SK-N-SH (cell line): ENCODE data around the gene FGFRL1. TPM values are rescaled to one million over a fixed set of nuclear protein-coding genes. Genes with fewer than 3 reads are reported as not detected.

ENCODE experiments used
- CTCF ChIA-PET: fragments of 300-600, 350-600 bp; formaldehyde crosslinking; extraction: SDS; loops from one replicate; lab custom pipeline; 2021; lab: Yijun Ruan, JAX
- POLR2A ChIA-PET: fragments of 350-600 bp; sonication (Branson Sonifier 250); formaldehyde crosslinking; extraction: SDS; loops from one replicate; lab custom pipeline; 2020; ENCODE audit warnings: antibody characterized with exemption, inconsistent platforms; lab: Yijun Ruan, JAX
- DNase-seq: peaks from one replicate; pipeline ENCODE4 v3.0.0; 2012
- H2AFZ ChIP-seq: fragments of 200-600 bp; sonication (generic); 2 replicates; pipeline ENCODE4 v1.8.1; 2016; ENCODE audit warnings: antibody characterized with exemption, mild to moderate bottlenecking, low read depth
- H3F3A ChIP-seq: fragments of 200-600 bp; sonication (generic); replicated peaks from 2 replicates; pipeline ENCODE3; 2016; ENCODE audit warnings: antibody characterized with exemption, mild to moderate bottlenecking; ENCODE audit not compliant: insufficient read depth
- H3K27ac ChIP-seq, 2 experiments: fragments of 200-500 bp in 1 of 2; fragments of 200-600 bp in 1 of 2; sonication (Bioruptor generic) in 1 of 2; sonication (generic), shearing (Covaris generic) in 1 of 2; 2 replicates each; pipeline versions ENCODE4 v1.5.1 to v1.6.1; 2014 to 2016; ENCODE audit warnings: low read depth in 2 of 2, inconsistent platforms in 1 of 2, low read length in 1 of 2, mild to moderate bottlenecking in 1 of 2, mixed read lengths in 1 of 2
- H3K27me3 ChIP-seq: fragments of 200-600 bp; sonication (generic), shearing (Covaris generic); 2 replicates; pipeline ENCODE4 v1.6.1; 2016; ENCODE audit warnings: mixed run types; ENCODE audit not compliant: insufficient read depth
- H3K36me3 ChIP-seq, 2 experiments: fragments of 200-500 bp in 1 of 2; fragments of 200-600 bp in 1 of 2; sonication (Bioruptor generic) in 1 of 2; sonication (generic) in 1 of 2; replicated peaks in 1 of 2; 2 replicates each; pipeline versions ENCODE3 to v1.5.1; 2014 to 2016; ENCODE audit warnings: low read length in 1 of 2, mild to moderate bottlenecking in 1 of 2; ENCODE audit not compliant: insufficient read depth in 2 of 2, control insufficient read depth in 1 of 2
- H3K4me1 ChIP-seq, 2 experiments: fragments of 200-500 bp in 1 of 2; fragments of 200-600 bp in 1 of 2; sonication (Bioruptor generic) in 1 of 2; sonication (generic), shearing (Covaris generic) in 1 of 2; 2 replicates each; pipeline versions ENCODE4 v1.5.1 to v1.6.1; 2014 to 2016; ENCODE audit warnings: low read depth in 1 of 2, low read length in 1 of 2, mixed run types in 1 of 2; ENCODE audit not compliant: insufficient read depth in 2 of 2, control insufficient read depth in 1 of 2
- H3K4me2 ChIP-seq: fragments of 200-600 bp; sonication (generic), shearing (Covaris generic); 2 replicates; pipeline ENCODE4 v1.6.1; 2017; ENCODE audit warnings: mixed run types
- H3K4me3 ChIP-seq, 2 experiments: fragments of 200-500 bp in 1 of 2; fragments of 200-600 bp in 1 of 2; sonication (Bioruptor generic) in 1 of 2; sonication (generic), shearing (Covaris generic) in 1 of 2; 2 replicates each; pipeline versions ENCODE4 v1.5.1 to v1.8.1; 2014 to 2016; ENCODE audit warnings: low read depth in 2 of 2, inconsistent platforms in 1 of 2, low read length in 1 of 2, mild to moderate bottlenecking in 1 of 2, mixed read lengths in 1 of 2, moderate library complexity in 1 of 2
- H3K79me2 ChIP-seq: fragments of 200-600 bp; sonication (generic); 2 replicates; pipeline ENCODE4 v1.8.1; 2017; ENCODE audit warnings: mild to moderate bottlenecking; ENCODE audit not compliant: insufficient read depth
- H3K9ac ChIP-seq: fragments of 200-600 bp; sonication (generic); 2 replicates; pipeline ENCODE4 v1.6.1; 2017; ENCODE audit warnings: mixed run types
- H3K9me2 ChIP-seq: fragments of 200-600 bp; sonication (generic); 2 replicates; pipeline ENCODE4 v1.6.1; 2017; ENCODE audit warnings: mixed run types
- H3K9me3 ChIP-seq: fragments of 200-600 bp; sonication (generic); 2 replicates; pipeline ENCODE4 v1.6.1; 2017; ENCODE audit warnings: mixed run types, mild to moderate bottlenecking, moderate library complexity
- H4K20me1 ChIP-seq: fragments of 200-600 bp; sonication (generic); 2 replicates; pipeline ENCODE4 v1.6.1; 2017; ENCODE audit warnings: mild to moderate bottlenecking, mixed run types; ENCODE audit not compliant: insufficient read depth
- EZH2phosphoT487 ChIP-seq: fragments of 200-600 bp; sonication (generic); IDR thresholded peaks from 2 replicates; pipeline ENCODE4 v1.6.1; 2017; ENCODE audit warnings: low read depth, mixed run types, mild to moderate bottlenecking, antibody characterized with exemption, moderate library complexity, borderline replicate concordance
- FOXJ3 ChIP-seq: sonication (generic); formaldehyde crosslinking; IDR thresholded peaks from 2 replicates; pipeline ENCODE4 v1.5.1; 2020; ENCODE audit warnings: mild to moderate bottlenecking, missing genetic modification reagents
- GABPA ChIP-seq: IDR thresholded peaks from 2 replicates; pipeline ENCODE4 v1.4.0; 2012; ENCODE audit warnings: low read depth, mild to moderate bottlenecking
- GATA2 ChIP-seq: sonication (generic); formaldehyde crosslinking; IDR thresholded peaks from 2 replicates; pipeline ENCODE4 v1.5.0; 2020; ENCODE audit warnings: mild to moderate bottlenecking, missing genetic modification reagents
- IRF3 ChIP-seq: fragments of 150-350 bp; IDR thresholded peaks from 2 replicates; pipeline ENCODE4 v1.6.1; 2016; ENCODE audit warnings: mild to moderate bottlenecking, low read depth, low read length
- JUND ChIP-seq: IDR thresholded peaks from 2 replicates; pipeline ENCODE4 v1.4.0; 2012
- NFIC ChIP-seq: IDR thresholded peaks from 2 replicates; pipeline ENCODE4 v1.4.0; 2012; ENCODE audit warnings: borderline replicate concordance
- RCOR1 ChIP-seq: fragments of 150-350 bp; IDR thresholded peaks from 2 replicates; pipeline ENCODE4 v1.6.1; 2017; ENCODE audit warnings: antibody characterized with exemption, low read length
- REST ChIP-seq: IDR thresholded peaks from 2 replicates; pipeline ENCODE4 v1.6.1; 2012; ENCODE audit warnings: mild to moderate bottlenecking, low read depth, low read length, moderate library complexity
- RXRA ChIP-seq: IDR thresholded peaks from 2 replicates; pipeline ENCODE4 v1.4.0; 2012; ENCODE audit warnings: low read depth, mild to moderate bottlenecking, borderline replicate concordance
- SIN3A ChIP-seq: IDR thresholded peaks from 2 replicates; pipeline ENCODE4 v1.6.1; 2012; ENCODE audit warnings: low read depth, mild to moderate bottlenecking, low read length, moderate library complexity, borderline replicate concordance
- USF2 ChIP-seq: fragments of 150-350 bp; IDR thresholded peaks from 2 replicates; pipeline ENCODE4 v1.6.1; 2017; ENCODE audit warnings: antibody characterized with exemption, low read length, low read depth, borderline replicate concordance
- WGBS: methylation state at CpG from one replicate; pipeline ENCODE4 v1.1.6; 2017; ENCODE audit warnings: low lambda C conversion rate; 5-methylcytosine and 5-hydroxymethylcytosine counted together
- polyA plus RNA-seq, 3 experiments: library from polyadenylated mRNA; depleted of rRNA; stranded (reverse); fragments of >200 nt; gene quantifications; 2 replicates each; pipeline ENCODE4 v1.2.3, GENCODE V29; 2012

Gene FGFRL1
- polyA plus RNA-seq, 1 of the 3 experiments (the other 2 are of a cell fraction): 22.5 TPM

GRCh38 chr4:982291-982690, 29.1 kb upstream of the FGFRL1 start:
- Histone ChIP-seq H2AFZ (no peak overlapping the region), H3K79me2 (no peaks in the 10 kb centered on the region; the same call in 1 of the 2 replicates), H3K4me2 (no peak overlapping the region), H3K27ac (no peak overlapping the region), H3K9me2 (no peaks in the 10 kb centered on the region), H3K27me3 (no peaks in the 10 kb centered on the region), H3F3A (no peaks in the 10 kb centered on the region), H3K9me3 (no peaks in the 10 kb centered on the region), H3K4me3 (no peak overlapping the region), H3K36me3 (no peaks in the 10 kb centered on the region), H3K4me1 (peaks cover 6 to 10% of the 10 kb centered on the region in 2 experiments; a peak in 2 of 4 replicates), H3K9ac (no peak overlapping the region), H4K20me1 (no peaks in the 10 kb centered on the region)
- ChIA-PET CTCF (no interaction called here), POLR2A (no interaction called here)
- TF ChIP-seq NFIC (no peak), EZH2phosphoT487 (no peak), USF2 (no peak), GATA2 (no peak), RCOR1 (no peak), RXRA (no peak), IRF3 (no peak), JUND (no peak), GABPA (no peak), SIN3A (no peak), REST (no peak)
- no peak for DNase-seq
- no CpG with 5 or more reads among the region's 17 CpGs for WGBS

- ChIA-PET CTCF (no interaction called here), POLR2A (no interaction called here)
- Histone ChIP-seq H3K27me3 (no peaks in the 10 kb centered on the region), H2AFZ (no peak overlapping the region), H3K36me3 (no peaks in the 10 kb centered on the region), H3K4me2 (no peak overlapping the region), H3K9ac (no peak overlapping the region), H3K27ac (no peak overlapping the region), H4K20me1 (no peaks in the 10 kb centered on the region), H3K79me2 (peaks cover 3% of the 10 kb centered on the region), H3K4me3 (no peak overlapping the region), H3K4me1 (peaks cover 11% of the 10 kb centered on the region in 2 experiments; a peak in 2 of 4 replicates), H3K9me3 (no peaks in the 10 kb centered on the region), H3K9me2 (no peaks in the 10 kb centered on the region)
- WGBS: 93% methylated on average over 15 of the region's 15 CpGs
- no peak for DNase-seq
- TF ChIP-seq FOXJ3 (CRISPR knock-in tag): no peak
- TF ChIP-seq, all 33 proteins: peak for 0
- H3F3A ChIP-seq: no peaks in the 10 kb centered on the region
These were observed 28.6 kb upstream of the FGFRL1 start for GRCh38 chr4:982814-983213.
